Glutamatergic neuron (in vitro differentiated cells): Measurements from ENCODE around the gene CERS1. TPM values are rescaled to one million over a fixed set of nuclear protein-coding genes. Genes with fewer than 3 reads are reported as not detected.
A peak's percentile ranks its signal among the peaks of the same experiment; 100 is the strongest.

Experiments
- DNase-seq: peaks from one replicate; pipeline ENCODE4 v3.0.0; 2022
- H3K27ac Mint-ChIP-seq: one replicate; pipeline ENCODE4 v1.8.0; 2020; ENCODE audit warnings: mild to moderate bottlenecking, mixed read lengths, inconsistent platforms; ENCODE audit not compliant: unreplicated experiment
- H3K27me3 Mint-ChIP-seq: one replicate; pipeline ENCODE4 v1.8.0; 2020; ENCODE audit warnings: mild to moderate bottlenecking, moderate library complexity, mixed read lengths, inconsistent platforms; ENCODE audit not compliant: unreplicated experiment
- H3K36me3 Mint-ChIP-seq: one replicate; pipeline ENCODE4 v1.8.0; 2020; ENCODE audit warnings: mild to moderate bottlenecking, mixed read lengths, inconsistent platforms; ENCODE audit not compliant: unreplicated experiment
- H3K4me1 Mint-ChIP-seq: one replicate; pipeline ENCODE4 v1.8.0; 2020; ENCODE audit warnings: mild to moderate bottlenecking, low read depth, mixed read lengths, inconsistent platforms; ENCODE audit not compliant: unreplicated experiment
- H3K4me3 Mint-ChIP-seq: one replicate; pipeline ENCODE4 v1.8.0; 2020; ENCODE audit warnings: mild to moderate bottlenecking, mixed read lengths, inconsistent platforms; ENCODE audit not compliant: unreplicated experiment
- H3K9me3 Mint-ChIP-seq: one replicate; pipeline ENCODE4 v1.8.0; 2020; ENCODE audit warnings: mild to moderate bottlenecking, moderate library complexity, mixed read lengths, inconsistent platforms; ENCODE audit not compliant: unreplicated experiment
- total RNA-seq: library from RNA; stranded (reverse); fragmentation: NEBNext Ultra II Directional; extraction: Animal tissue kit (Norgen Biotek cat#: 25700); gene quantifications from one replicate; pipeline ENCODE4 v1.2.1, GENCODE V29; 2021; ENCODE audit not compliant: unreplicated experiment
- TF ChIP-seq, protein P1 (sequence below): fragments of 200-600 bp; sonication (generic); IDR thresholded peaks from one replicate; pipeline ENCODE4 v1.5.0; 2021; ENCODE audit not compliant: partially characterized antibody, unreplicated experiment

CERS1 gene
- total RNA-seq, 1 donor from 2014 or later = 15.3 TPM

DNA sequence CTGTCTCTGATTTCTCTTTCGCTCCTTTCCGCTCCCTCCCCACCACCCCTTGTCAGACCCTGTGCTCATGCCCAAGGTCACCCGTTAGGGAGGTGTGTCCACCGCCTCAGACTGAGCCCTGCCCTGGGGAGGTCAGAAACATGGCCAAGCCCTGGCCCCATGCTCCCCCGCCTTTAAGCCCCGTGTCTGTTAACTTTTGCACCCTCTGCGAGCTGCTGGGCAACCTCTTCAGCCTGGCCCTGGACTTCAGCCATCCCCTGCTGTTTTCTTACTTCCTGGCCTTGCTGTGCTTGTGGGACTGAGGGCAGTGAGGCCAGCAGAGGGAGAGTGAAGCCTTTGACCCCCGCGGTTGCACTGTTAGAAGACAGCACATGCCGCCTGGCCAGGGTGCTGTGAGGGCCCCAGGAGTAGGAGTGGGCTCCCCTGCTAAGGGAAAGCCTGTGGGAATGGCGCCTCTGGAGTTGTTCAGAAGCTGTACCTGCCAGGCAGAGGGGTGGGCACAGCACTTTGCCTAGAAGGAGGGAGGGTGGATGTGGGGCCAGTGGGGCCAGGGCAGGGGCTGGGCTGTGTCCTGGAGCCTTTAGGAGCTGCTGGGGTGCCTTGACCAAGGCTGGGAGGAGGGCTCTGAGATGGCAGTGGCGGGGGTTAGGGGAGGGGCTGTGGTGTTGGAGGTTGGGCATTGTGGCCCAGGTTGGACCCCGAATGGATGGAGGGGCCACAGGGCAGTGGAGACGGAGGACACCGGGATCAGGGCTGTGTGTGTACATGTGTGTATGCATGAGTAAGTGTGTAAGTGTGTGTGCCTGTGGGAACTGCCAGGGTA is 56.3 kb downstream of the CERS1 start:
- no peak for DNase-seq
- TF ChIP-seq, protein P1, sequence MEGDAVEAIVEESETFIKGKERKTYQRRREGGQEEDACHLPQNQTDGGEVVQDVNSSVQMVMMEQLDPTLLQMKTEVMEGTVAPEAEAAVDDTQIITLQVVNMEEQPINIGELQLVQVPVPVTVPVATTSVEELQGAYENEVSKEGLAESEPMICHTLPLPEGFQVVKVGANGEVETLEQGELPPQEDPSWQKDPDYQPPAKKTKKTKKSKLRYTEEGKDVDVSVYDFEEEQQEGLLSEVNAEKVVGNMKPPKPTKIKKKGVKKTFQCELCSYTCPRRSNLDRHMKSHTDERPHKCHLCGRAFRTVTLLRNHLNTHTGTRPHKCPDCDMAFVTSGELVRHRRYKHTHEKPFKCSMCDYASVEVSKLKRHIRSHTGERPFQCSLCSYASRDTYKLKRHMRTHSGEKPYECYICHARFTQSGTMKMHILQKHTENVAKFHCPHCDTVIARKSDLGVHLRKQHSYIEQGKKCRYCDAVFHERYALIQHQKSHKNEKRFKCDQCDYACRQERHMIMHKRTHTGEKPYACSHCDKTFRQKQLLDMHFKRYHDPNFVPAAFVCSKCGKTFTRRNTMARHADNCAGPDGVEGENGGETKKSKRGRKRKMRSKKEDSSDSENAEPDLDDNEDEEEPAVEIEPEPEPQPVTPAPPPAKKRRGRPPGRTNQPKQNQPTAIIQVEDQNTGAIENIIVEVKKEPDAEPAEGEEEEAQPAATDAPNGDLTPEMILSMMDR = no peak
- Mint-ChIP-seq H3K27ac (no peak overlapping the region), H3K4me1 (peaks cover 15% of the 10 kb centered on the region), H3K36me3 (no peaks in the 10 kb centered on the region), H3K4me3 (no peak overlapping the region), H3K27me3 (peaks cover 4% of the 10 kb centered on the region), H3K9me3 (peaks cover 6% of the 10 kb centered on the region)

DNA sequence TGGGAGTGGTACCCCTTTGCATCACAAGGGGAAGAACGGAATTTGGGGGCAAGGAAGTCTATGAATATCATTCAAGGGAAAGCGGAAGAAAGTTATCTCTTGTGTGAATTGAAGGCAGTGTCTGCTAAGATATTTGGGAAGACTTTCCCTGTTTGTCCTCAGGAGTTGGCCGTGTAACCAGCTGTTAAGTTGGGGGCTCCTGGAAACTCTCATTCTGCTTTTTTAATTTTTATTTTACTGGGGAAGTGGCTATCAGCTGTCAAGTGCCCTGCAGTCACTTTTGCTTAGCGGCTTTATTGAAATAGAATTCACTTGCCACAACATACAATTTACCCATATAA is 61.3 kb downstream of the CERS1 start:
- Mint-ChIP-seq H3K9me3 (peaks cover 6% of the 10 kb centered on the region), H3K4me1 (peaks cover 21% of the 10 kb centered on the region), H3K27ac (no peak overlapping the region), H3K27me3 (peaks cover 5% of the 10 kb centered on the region), H3K36me3 (no peaks in the 10 kb centered on the region), H3K4me3 (peak overlapping the region; percentile 98)
- DNase-seq = no peak
- TF ChIP-seq, protein P1 = no peak

DNA sequence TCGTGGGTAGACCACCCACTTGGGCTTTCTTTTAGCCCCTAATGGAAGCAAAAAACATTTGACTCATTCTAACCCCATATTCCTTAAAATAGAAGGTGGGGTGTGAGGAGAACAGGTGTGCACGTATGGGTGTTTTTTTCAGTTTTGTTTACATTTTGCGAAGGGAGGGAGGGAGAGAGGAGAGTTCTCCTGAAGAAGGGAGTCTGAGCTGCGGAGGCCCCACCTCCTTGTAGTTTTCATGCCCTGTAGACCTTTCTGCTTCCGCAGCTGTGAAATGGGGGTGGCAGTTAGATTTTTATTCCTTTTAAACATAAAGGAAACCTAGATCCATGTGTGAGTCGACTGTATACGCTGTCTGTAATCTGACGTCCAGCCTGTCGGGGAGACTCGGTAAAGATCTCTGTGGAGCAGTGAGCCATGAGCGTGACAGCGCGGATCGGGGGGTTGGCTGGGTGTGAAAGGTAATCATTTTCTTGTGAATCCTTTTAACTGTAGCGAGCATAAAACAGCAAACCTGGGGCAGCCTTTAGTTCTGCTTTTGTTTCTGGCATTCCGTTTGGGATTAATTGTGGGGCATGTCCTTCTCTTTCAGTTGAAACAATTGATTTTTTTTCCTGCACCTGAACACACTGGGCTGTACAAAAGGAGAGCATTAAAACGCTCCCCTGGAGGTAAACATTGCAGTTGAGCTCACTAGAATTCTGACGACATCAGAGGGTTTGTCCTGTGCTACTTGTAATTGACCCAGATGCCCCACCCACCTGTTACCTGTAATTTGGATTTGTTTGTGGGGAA is 61.9 kb downstream of the CERS1 start:
- peak overlapping the region; percentile 98 for H3K4me3 Mint-ChIP-seq
- peaks cover 4% of the 10 kb centered on the region for H3K27me3 Mint-ChIP-seq
- H3K9me3 Mint-ChIP-seq = peaks cover 2% of the 10 kb centered on the region
- H3K27ac Mint-ChIP-seq = peak overlapping the region; percentile 52
- H3K36me3 Mint-ChIP-seq = no peaks in the 10 kb centered on the region
- peaks cover 21% of the 10 kb centered on the region for H3K4me1 Mint-ChIP-seq
- DNase-seq = no peak
- TF ChIP-seq, protein P1 = no peak

DNA sequence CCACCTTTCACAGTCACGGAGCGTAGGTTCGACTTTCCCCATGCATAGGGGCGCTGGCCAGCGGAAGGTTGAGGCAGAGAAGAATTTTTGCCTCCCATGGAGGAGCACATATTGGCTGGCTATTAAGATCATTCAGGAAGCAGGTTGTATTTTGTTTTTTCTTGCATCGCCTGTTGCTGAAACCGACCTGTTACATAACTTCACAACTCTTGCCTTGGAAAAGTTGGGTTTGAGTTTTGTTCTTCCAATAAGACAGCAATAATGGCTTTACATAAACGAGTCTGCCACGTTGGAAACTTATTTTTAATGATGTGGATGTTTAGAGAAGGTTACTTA is 62.8 kb downstream of the CERS1 start:
- Mint-ChIP-seq H3K36me3 (no peaks in the 10 kb centered on the region), H3K27me3 (peaks cover 4% of the 10 kb centered on the region), H3K4me3 (peak overlapping the region; percentile 98), H3K4me1 (peaks cover 21% of the 10 kb centered on the region), H3K9me3 (peaks cover 2% of the 10 kb centered on the region), H3K27ac (peak overlapping the region; percentile 87)
- no peak for DNase-seq
- TF ChIP-seq, protein P1 = no peak
